ENCODE measurements around the gene PRDM15.

Gene PRDM15

GRCh38 chr21:41883582-41883981 is 4.4 kb upstream of the PRDM15 start:
- no peak for DNase-seq

- DNase-seq = no peak
These were observed 1.9 kb upstream of the PRDM15 start for GRCh38 chr21:41881051-41881450.

GRCh38 chr21:41880153-41880552 is 1.0 kb upstream of the PRDM15 start:
- no peak for DNase-seq

GRCh38 chr21:41878831-41879189 is 334 bp downstream of the PRDM15 start:
- peak; percentile 77 for DNase-seq

GRCh38 chr21:41877901-41878830 is 978 bp downstream of the PRDM15 start:
- peak; percentile 22 for DNase-seq

GRCh38 chr21:41876928-41877652 is 2.1 kb downstream of the PRDM15 start:
- DNase-seq = no peak

- DNase-seq = no peak
These were observed 2.7 kb downstream of the PRDM15 start for GRCh38 chr21:41876396-41876795.

GRCh38 chr21:41875086-41875485 is 4.1 kb downstream of the PRDM15 start:
- no peak for DNase-seq

GRCh38 chr21:41874611-41875010 is 4.5 kb downstream of the PRDM15 start:
- no peak for DNase-seq

- DNase-seq = no peak
These were observed 5.7 kb downstream of the PRDM15 start for GRCh38 chr21:41873426-41873825.

- no peak for DNase-seq
These were observed 6.1 kb downstream of the PRDM15 start for GRCh38 chr21:41873005-41873404.

- no peak for DNase-seq
These were observed 7.7 kb downstream of the PRDM15 start for GRCh38 chr21:41871293-41872030.

- no peak for DNase-seq
These were observed 9.4 kb downstream of the PRDM15 start for GRCh38 chr21:41869771-41870170.

- no peak for DNase-seq
These were observed 11.0 kb downstream of the PRDM15 start for GRCh38 chr21:41868062-41868710.

- DNase-seq = no peak
These were observed 11.8 kb downstream of the PRDM15 start for GRCh38 chr21:41867313-41867712.

GRCh38 chr21:41866274-41866809 is 12.8 kb downstream of the PRDM15 start:
- DNase-seq = no peak

- no peak for DNase-seq
These were observed 14.0 kb downstream of the PRDM15 start for GRCh38 chr21:41865002-41865777.

- DNase-seq = no peak
These were observed 14.7 kb downstream of the PRDM15 start for GRCh38 chr21:41864311-41865001.

GRCh38 chr21:41863439-41863740 is 15.8 kb downstream of the PRDM15 start:
- DNase-seq = no peak

- DNase-seq = no peak
These were observed 17.2 kb downstream of the PRDM15 start for GRCh38 chr21:41861987-41862386.

- no peak for DNase-seq
These were observed 17.9 kb downstream of the PRDM15 start for GRCh38 chr21:41861255-41861654.

Data from activated gamma-delta T cell treated with Interleukin-2 at 50 U/mL for 16 hours (primary cell).